ENCODE data around the gene ADSS2.

GRCh38 chr1:244444854-244445253, 6.9 kb downstream of the ADSS2 start:
- TF ChIP-seq EZH2 (IDR thresholded peaks at IDR 0.05) (no peak), CTCF (IDR thresholded peaks at IDR 0.05) (no peak)

All from neural progenitor cell (in vitro differentiated cells).